Body of pancreas (tissue), 4 donors: ENCODE results near the gene CD1B. TPM values are rescaled to one million over a fixed set of nuclear protein-coding genes. Genes with fewer than 3 reads are reported as not detected.
"Not testable (repeated sequence)": the region's sequence is repeated elsewhere in the genome, so short reads cannot be mapped to it uniquely, and the experiment has no call there.

ENCODE experiments used
- ATAC-seq: fragments of 150-250 bp; one replicate; pipeline ENCODE4 v1.9.1; 2016
- DNase-seq, 4 donors: peaks; one replicate each; pipeline ENCODE4 v3.0.0-alpha.2; 2019
- H3K27ac ChIP-seq, 4 donors: fragments of 200-600 bp; sonication (generic); 1 replicate in 3 of 4; 2 replicates in 1 of 4; pipeline versions ENCODE4 v1.5.1 to v1.6.1; 2016 to 2019; ENCODE audit warnings: mild to moderate bottlenecking in 1 of 4, mixed read lengths in 1 of 4, moderate library complexity in 1 of 4
- H3K27me3 ChIP-seq, 2 donors: fragments of 200-600 bp; sonication (generic); one replicate each; pipeline ENCODE4 v1.6.0; 2016; ENCODE audit warnings: mild to moderate bottlenecking in 1 of 2
- H3K36me3 ChIP-seq, 2 donors: fragments of 200-600 bp; sonication (generic); replicated peaks in 1 of 2; 2 replicates each; pipeline ENCODE4 v1.5.1; 2016; ENCODE audit warnings: low read depth in 2 of 2; ENCODE audit not compliant: insufficient read depth in 1 of 2
- H3K4me1 ChIP-seq: fragments of 200-600 bp; sonication (generic); one replicate; pipeline ENCODE4 v1.6.0; 2016
- H3K4me3 ChIP-seq, 2 donors: fragments of 200-600 bp; sonication (generic); 1 replicate in 1 of 2; 2 replicates in 1 of 2; pipeline ENCODE4 v1.5.1; 2016 to 2019
- H3K9me3 ChIP-seq, 3 donors: fragments of 200-600 bp; sonication (generic); 1 replicate in 2 of 3; 2 replicates in 1 of 3; pipeline ENCODE4 v1.5.1; 2016
- CTCF ChIP-seq, 7 experiments: fragments of 450-650 bp in 4 of 7; fragments of 200-600 bp in 3 of 7; sonication (generic) in 3 of 7; IDR thresholded peaks; one replicate each; pipeline ENCODE4 v1.5.1; 2016 to 2019; ENCODE audit warnings: antibody characterized with exemption in 7 of 7
- POLR2A ChIP-seq, 3 donors: fragments of 450-650 bp; IDR thresholded peaks; one replicate each; pipeline ENCODE4 v1.6.1; 2016; ENCODE audit warnings: antibody characterized with exemption in 3 of 3, mild to moderate bottlenecking in 2 of 3
- WGBS, 2 donors: methylation state at CpG; one replicate each; pipeline ENCODE4 v1.1.5; 2017; 5-methylcytosine and 5-hydroxymethylcytosine counted together
- intact Hi-C: fragments of 100-400 bp; cut with DNase I; formaldehyde crosslinking; loops from one replicate; pipeline ENCODE4 v1.15.1; 2023
- total RNA-seq, 2 donors: library from RNA; depleted of rRNA; stranded (reverse); fragments of >200 nt; gene quantifications; one replicate each; pipeline ENCODE4 v1.1.0, GENCODE V29; 2016

CD1B gene
- total RNA-seq, 2 donors from 2014 or later = 1.0 TPM; not detected in 1

DNA sequence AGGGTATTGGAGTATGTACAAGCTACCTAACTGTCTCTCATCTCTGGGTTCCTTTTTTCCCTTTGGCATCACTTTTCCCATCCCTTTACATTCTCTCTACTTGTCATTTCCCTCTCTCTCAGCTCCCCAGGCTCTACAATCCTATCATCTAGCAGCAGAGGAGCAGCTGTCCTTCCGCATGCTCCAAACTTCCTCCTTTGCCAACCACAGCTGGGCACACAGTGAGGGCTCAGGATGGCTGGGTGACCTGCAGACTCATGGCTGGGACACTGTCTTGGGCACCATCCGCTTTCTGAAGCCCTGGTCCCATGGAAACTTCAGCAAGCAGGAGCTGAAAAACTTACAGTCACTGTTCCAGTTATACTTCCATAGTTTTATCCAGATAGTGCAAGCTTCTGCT, 22.9 kb upstream of the CD1B start:
- no peaks in the 10 kb centered on the region for H3K9me3 ChIP-seq
- no peaks in the 10 kb centered on the region for H3K4me1 ChIP-seq
- ATAC-seq (no peak), DNase-seq (peak in 1 of 4 donors; percentile 12)
- intact Hi-C loops = no loop called here
- WGBS, 2 donors = 35 to 42% methylated on average over 2 of the region's 2 CpGs
- H3K27ac ChIP-seq = no peak overlapping the region
- H3K27me3 ChIP-seq = no peaks in the 10 kb centered on the region
- no peaks in the 10 kb centered on the region for H3K36me3 ChIP-seq
- no peak overlapping the region for H3K4me3 ChIP-seq
- TF ChIP-seq CTCF (IDR thresholded peaks at IDR 0.05) (no peak), POLR2A (IDR thresholded peaks at IDR 0.05) (no peak)

- Histone ChIP-seq H3K4me3 (no peak within 1 kb of the TSS), H3K27ac (no peak within 1 kb of the TSS), H3K36me3 (no peaks in the 10 kb centered on the region), H3K27me3 (no peaks in the 10 kb centered on the region), H3K9me3 (no peaks in the 10 kb centered on the region), H3K4me1 (no peaks in the 10 kb centered on the region)
- 22 to 26% methylated on average over 6 of the region's 6 CpGs for WGBS, 2 donors
- ATAC-seq = no peak
- TF ChIP-seq POLR2A (IDR thresholded peaks at IDR 0.05) (no peak), CTCF (IDR thresholded peaks at IDR 0.05) (no peak)
- intact Hi-C loops = no loop called here
- DNase-seq = no peak
Measured at GRCh38 chr1:158353303-158354075, 22.2 kb upstream of the CD1B start, which contains the start of gene CD1E. TSS of gene CD1E (plus strand) at chr1:158353894. CDS start at chr1:158353989, 95 bp downstream.

GRCh38 chr1:158348946-158349345, 17.6 kb upstream of the CD1B start:
- DNase-seq, intact Hi-C loops: not testable (repeated sequence)
- WGBS, 2 donors = 88 to 90% methylated on average over 8 to 21 of the region's 24 CpGs

DNA sequence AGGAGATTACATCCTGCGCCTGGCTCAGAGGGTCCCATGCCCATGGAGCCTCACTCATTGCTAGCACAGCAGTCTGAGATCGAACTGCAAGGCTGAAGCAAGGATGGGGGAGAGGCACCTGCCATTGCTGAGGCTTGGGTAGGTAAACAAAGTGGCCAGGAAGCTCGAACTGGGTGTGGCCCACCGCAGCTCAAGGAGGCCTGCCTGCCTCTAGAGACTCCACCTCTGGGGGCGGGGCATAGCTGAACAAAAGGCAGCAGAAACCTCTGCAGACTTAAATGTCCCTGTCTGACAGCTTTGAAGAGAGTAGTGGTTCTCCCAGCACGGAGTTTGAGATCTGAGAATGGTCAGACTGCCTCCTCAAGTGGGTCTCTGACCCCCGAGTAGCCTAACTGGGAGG, 5.1 kb upstream of the CD1B start:
- H3K9me3 ChIP-seq, H3K4me1 ChIP-seq, intact Hi-C loops, H3K27ac ChIP-seq, H3K36me3 ChIP-seq, DNase-seq, ATAC-seq, H3K27me3 ChIP-seq, H3K4me3 ChIP-seq: not testable (repeated sequence)
- 39 to 53% methylated on average over 6 to 7 of the region's 7 CpGs for WGBS, 2 donors

More at GRCh38 chr1:158348946-158349345, 17.6 kb upstream of the CD1B start:
- not testable (repeated sequence) for H3K4me3 ChIP-seq, H3K27ac ChIP-seq, H3K4me1 ChIP-seq, H3K36me3 ChIP-seq, H3K27me3 ChIP-seq, ATAC-seq
- peaks cover 0 to 14% (median 0%) of the 10 kb centered on the region in 3 donors for H3K9me3 ChIP-seq

DNA sequence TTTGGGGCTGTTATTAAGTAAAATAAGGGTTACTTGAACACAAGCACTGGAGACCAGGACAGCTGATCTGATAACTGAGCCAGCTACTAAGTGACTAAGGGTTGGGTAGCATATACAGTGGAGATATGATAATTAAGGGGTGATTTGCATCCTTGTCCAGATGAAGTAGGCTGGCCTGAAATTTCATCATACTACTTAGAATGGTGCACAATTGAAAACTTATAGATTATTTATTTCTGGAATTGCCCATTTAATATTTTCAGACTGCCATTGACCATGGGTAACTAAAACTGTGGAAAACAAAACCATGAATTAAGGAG, 3.8 kb upstream of the CD1B start:
- intact Hi-C loops = no loop called here
- no peaks in the 10 kb centered on the region for H3K9me3 ChIP-seq
- H3K36me3 ChIP-seq = no peaks in the 10 kb centered on the region
- H3K27ac ChIP-seq = no peak overlapping the region
- ATAC-seq = no peak
- TF ChIP-seq CTCF (IDR thresholded peaks at IDR 0.05) (no peak), POLR2A (IDR thresholded peaks at IDR 0.05) (no peak)
- DNase-seq = no peak
- H3K4me1 ChIP-seq = no peaks in the 10 kb centered on the region
- H3K4me3 ChIP-seq = no peak overlapping the region
- no peaks in the 10 kb centered on the region for H3K27me3 ChIP-seq
